SK-N-MC (cell line): ENCODE measurements around the gene FRMD4A.

Experiments
- EZH2 ChIP-seq: fragments of 200-600 bp; sonication (generic); IDR thresholded peaks from one replicate; pipeline ENCODE4 v1.6.1; 2017; ENCODE audit warnings: antibody characterized with exemption
- FOXP2 ChIP-seq: optimal IDR thresholded peaks from 2 replicates; pipeline ENCODE3; 2011; ENCODE audit warnings: mild to moderate bottlenecking, moderate library complexity; ENCODE audit not compliant: insufficient read depth; ENCODE audit errors: extremely low read length, control extremely low read depth
- POLR2AphosphoS5 ChIP-seq: IDR thresholded peaks from 2 replicates; pipeline ENCODE4 v1.6.1; 2012; ENCODE audit warnings: mild to moderate bottlenecking, low read depth, low read length, borderline replicate concordance

DNA sequence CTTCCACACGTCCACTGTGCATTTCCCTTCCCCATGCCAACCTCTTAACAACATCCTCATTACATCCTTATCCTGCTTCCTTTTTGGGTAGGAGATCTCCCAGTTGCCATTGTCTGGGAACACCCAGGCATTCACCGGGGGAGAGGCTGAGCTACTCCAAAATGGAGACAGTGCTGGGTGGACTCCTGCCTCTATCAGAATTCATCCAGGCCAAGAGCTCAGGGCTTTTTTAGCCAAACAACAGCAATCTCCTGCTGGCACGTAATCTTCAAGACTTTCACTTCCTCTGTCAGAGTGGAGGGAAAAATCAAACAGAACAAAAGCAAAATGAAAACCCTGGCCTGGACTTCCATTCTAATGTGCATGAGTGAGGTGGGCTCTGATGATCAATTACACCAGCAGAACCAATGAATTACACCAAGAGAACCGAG, 499.0 kb downstream of the FRMD4A start:
- no peak for TF ChIP-seq POLR2AphosphoS5
- no peak for TF ChIP-seq EZH2
- no peak for TF ChIP-seq FOXP2
